Measurements from ENCODE around the gene RFPL2. TPM values are rescaled to one million over a fixed set of nuclear protein-coding genes. Genes with fewer than 3 reads are reported as not detected.
"Not testable (repeated sequence)": the region's sequence is repeated elsewhere in the genome, so short reads cannot be mapped to it uniquely, and the experiment has no call there.

Gene RFPL2
- total RNA-seq, 1 donor from 2014 or later = 0.25 TPM

- not testable (repeated sequence) for H3K27ac Mint-ChIP-seq (ENCODE audit: unreplicated experiment); H3K9me3 Mint-ChIP-seq (ENCODE audit: unreplicated experiment); H3K36me3 ChIP-seq (ENCODE audit: insufficient read depth, low read length); H2AFZ ChIP-seq (ENCODE audit: low read depth, low read length); DNase-seq (ENCODE audit: low read depth); H3K27me3 ChIP-seq (ENCODE audit: insufficient read depth, low read length); H3K9me3 ChIP-seq (ENCODE audit: insufficient read depth, low read depth, low read length); H3K27ac ChIP-seq (ENCODE audit: low read depth, low read length); H4K20me1 ChIP-seq (ENCODE audit: insufficient read depth, low read length); H3K4me3 Mint-ChIP-seq (ENCODE audit: unreplicated experiment); H3K4me3 ChIP-seq (ENCODE audit: insufficient read depth, low read depth, low read length); H3K79me2 ChIP-seq (ENCODE audit: insufficient read depth, low read length); FAIRE-seq; H3K36me3 Mint-ChIP-seq (ENCODE audit: low read depth, unreplicated experiment); H3K4me1 Mint-ChIP-seq (ENCODE audit: low read depth, unreplicated experiment); H3K4me2 ChIP-seq (ENCODE audit: low read length); H3K4me1 ChIP-seq (ENCODE audit: insufficient read depth, low read length); H3K9ac ChIP-seq (ENCODE audit: low read length)
- H3K27me3 Mint-ChIP-seq (ENCODE audit: low read depth, unreplicated experiment) = peaks cover 11% of the 10 kb centered on the region
Measured at GRCh38 chr22:32154727-32155126, 50.1 kb downstream of the RFPL2 start.

GRCh38 chr22:32151641-32152040, 53.2 kb downstream of the RFPL2 start:
- not testable (repeated sequence) for H3K4me2 ChIP-seq (ENCODE audit: low read length); H3K27ac Mint-ChIP-seq (ENCODE audit: unreplicated experiment); H4K20me1 ChIP-seq (ENCODE audit: insufficient read depth, low read length)

GRCh38 chr22:32150647-32151046, 54.2 kb downstream of the RFPL2 start:
- H3K27ac Mint-ChIP-seq (ENCODE audit: unreplicated experiment); H3K27me3 ChIP-seq (ENCODE audit: insufficient read depth, low read length); H3K4me1 ChIP-seq (ENCODE audit: insufficient read depth, low read length); H4K20me1 ChIP-seq (ENCODE audit: insufficient read depth, low read length); H3K79me2 ChIP-seq (ENCODE audit: insufficient read depth, low read length); H3K36me3 ChIP-seq (ENCODE audit: insufficient read depth, low read length); H3K27ac ChIP-seq (ENCODE audit: low read depth, low read length); H2AFZ ChIP-seq (ENCODE audit: low read depth, low read length); DNase-seq (ENCODE audit: low read depth); H3K4me1 Mint-ChIP-seq (ENCODE audit: low read depth, unreplicated experiment); H3K9me3 Mint-ChIP-seq (ENCODE audit: unreplicated experiment); H3K4me2 ChIP-seq (ENCODE audit: low read length); H3K36me3 Mint-ChIP-seq (ENCODE audit: low read depth, unreplicated experiment); H3K27me3 Mint-ChIP-seq (ENCODE audit: low read depth, unreplicated experiment); FAIRE-seq; H3K9me3 ChIP-seq (ENCODE audit: insufficient read depth, low read depth, low read length); H3K9ac ChIP-seq (ENCODE audit: low read length); H3K4me3 Mint-ChIP-seq (ENCODE audit: unreplicated experiment); H3K4me3 ChIP-seq (ENCODE audit: insufficient read depth, low read depth, low read length): not testable (repeated sequence)

More at GRCh38 chr22:32151641-32152040, 53.2 kb downstream of the RFPL2 start:
- H3K27ac ChIP-seq (ENCODE audit: low read depth, low read length); H3K36me3 ChIP-seq (ENCODE audit: insufficient read depth, low read length); H3K4me1 ChIP-seq (ENCODE audit: insufficient read depth, low read length); H3K9me3 Mint-ChIP-seq (ENCODE audit: unreplicated experiment); H2AFZ ChIP-seq (ENCODE audit: low read depth, low read length); H3K4me3 ChIP-seq (ENCODE audit: insufficient read depth, low read depth, low read length); FAIRE-seq; H3K27me3 ChIP-seq (ENCODE audit: insufficient read depth, low read length); DNase-seq (ENCODE audit: low read depth); H3K4me3 Mint-ChIP-seq (ENCODE audit: unreplicated experiment); H3K4me1 Mint-ChIP-seq (ENCODE audit: low read depth, unreplicated experiment); H3K36me3 Mint-ChIP-seq (ENCODE audit: low read depth, unreplicated experiment); H3K9ac ChIP-seq (ENCODE audit: low read length); H3K9me3 ChIP-seq (ENCODE audit: insufficient read depth, low read depth, low read length); H3K79me2 ChIP-seq (ENCODE audit: insufficient read depth, low read length): not testable (repeated sequence)
- H3K27me3 Mint-ChIP-seq (ENCODE audit: low read depth, unreplicated experiment) = peaks cover 11% of the 10 kb centered on the region

GRCh38 chr22:32148372-32148771, 56.5 kb downstream of the RFPL2 start:
- not testable (repeated sequence) for H3K4me3 Mint-ChIP-seq (ENCODE audit: unreplicated experiment); H3K27me3 Mint-ChIP-seq (ENCODE audit: low read depth, unreplicated experiment); H3K9me3 Mint-ChIP-seq (ENCODE audit: unreplicated experiment); H2AFZ ChIP-seq (ENCODE audit: low read depth, low read length); H3K4me2 ChIP-seq (ENCODE audit: low read length); H3K4me1 Mint-ChIP-seq (ENCODE audit: low read depth, unreplicated experiment); H3K4me1 ChIP-seq (ENCODE audit: insufficient read depth, low read length); H3K9me3 ChIP-seq (ENCODE audit: insufficient read depth, low read depth, low read length); H3K9ac ChIP-seq (ENCODE audit: low read length); H3K27ac ChIP-seq (ENCODE audit: low read depth, low read length); FAIRE-seq; DNase-seq (ENCODE audit: low read depth); H3K27ac Mint-ChIP-seq (ENCODE audit: unreplicated experiment); H3K27me3 ChIP-seq (ENCODE audit: insufficient read depth, low read length); H3K36me3 ChIP-seq (ENCODE audit: insufficient read depth, low read length); H3K4me3 ChIP-seq (ENCODE audit: insufficient read depth, low read depth, low read length); H3K36me3 Mint-ChIP-seq (ENCODE audit: low read depth, unreplicated experiment); H3K79me2 ChIP-seq (ENCODE audit: insufficient read depth, low read length); H4K20me1 ChIP-seq (ENCODE audit: insufficient read depth, low read length)

GRCh38 chr22:32147128-32147527, 57.7 kb downstream of the RFPL2 start:
- FAIRE-seq; H3K4me3 ChIP-seq (ENCODE audit: insufficient read depth, low read depth, low read length); H3K4me2 ChIP-seq (ENCODE audit: low read length); H2AFZ ChIP-seq (ENCODE audit: low read depth, low read length); H4K20me1 ChIP-seq (ENCODE audit: insufficient read depth, low read length); H3K9ac ChIP-seq (ENCODE audit: low read length); H3K9me3 Mint-ChIP-seq (ENCODE audit: unreplicated experiment); H3K9me3 ChIP-seq (ENCODE audit: insufficient read depth, low read depth, low read length); H3K27ac Mint-ChIP-seq (ENCODE audit: unreplicated experiment); H3K36me3 Mint-ChIP-seq (ENCODE audit: low read depth, unreplicated experiment); H3K79me2 ChIP-seq (ENCODE audit: insufficient read depth, low read length); H3K36me3 ChIP-seq (ENCODE audit: insufficient read depth, low read length); H3K27ac ChIP-seq (ENCODE audit: low read depth, low read length); H3K4me1 Mint-ChIP-seq (ENCODE audit: low read depth, unreplicated experiment); H3K4me3 Mint-ChIP-seq (ENCODE audit: unreplicated experiment); H3K27me3 ChIP-seq (ENCODE audit: insufficient read depth, low read length); H3K27me3 Mint-ChIP-seq (ENCODE audit: low read depth, unreplicated experiment); H3K4me1 ChIP-seq (ENCODE audit: insufficient read depth, low read length); DNase-seq (ENCODE audit: low read depth): not testable (repeated sequence)

Data from astrocyte (in vitro differentiated cells and primary cell).